ENCODE results near the gene TXNL4A.

- TF ChIP-seq CTCF (IDR thresholded peaks at IDR 0.05 in 2 of 3, conservative IDR thresholded peaks at IDR 0.05 in 1 of 3; ENCODE audit: borderline replicate concordance in 1 of 3, insufficient read depth in 1 of 3, low read depth in 2 of 3, low read length in 2 of 3) (no peak), POLR2A (IDR thresholded peaks at IDR 0.05; ENCODE audit: borderline replicate concordance, extremely low read depth, insufficient read depth, insufficient read length) (no peak), EGR1 (IDR thresholded peaks at IDR 0.05; ENCODE audit: low read depth) (no peak), TCF7L2 (IDR thresholded peaks at IDR 0.05; ENCODE audit: borderline replicate concordance, extremely low read depth, insufficient read depth, insufficient read length) (no peak)
Measured at GRCh38 chr18:79935499-79935898, 52.9 kb downstream of the TXNL4A start.
